GM23338 (cell line): Measurements from ENCODE around the gene RNF223.

Experiments used
- CTCF ChIP-seq, 2 experiments: fragments of 200-600 bp in 1 of 2; sonication (generic) in 1 of 2; conservative IDR thresholded peaks; 2 replicates each; pipeline versions ENCODE4 v1.5.1 to v1.6.1; 2016 to 2017; ENCODE audit warnings: antibody characterized with exemption in 2 of 2, low read depth in 2 of 2, mild to moderate bottlenecking in 2 of 2, moderate library complexity in 1 of 2
- ETS1 ChIP-seq: IDR thresholded peaks from 2 replicates; pipeline ENCODE4 v1.6.1; 2016; ENCODE audit warnings: antibody characterized with exemption
- EZH2 ChIP-seq: fragments of 200-600 bp; sonication (generic); IDR thresholded peaks from one replicate; pipeline ENCODE4 v1.8.0; 2017; ENCODE audit warnings: antibody characterized with exemption, mild to moderate bottlenecking, low read depth; ENCODE audit not compliant: unreplicated experiment
- JUNB ChIP-seq: IDR thresholded peaks from one replicate; pipeline ENCODE4 v1.6.1; 2016; ENCODE audit warnings: antibody characterized with exemption; ENCODE audit not compliant: unreplicated experiment
- POLR2AphosphoS5 ChIP-seq: IDR thresholded peaks from 2 replicates; pipeline ENCODE4 v1.6.1; 2016; ENCODE audit warnings: antibody characterized with exemption, low read depth

- TF ChIP-seq CTCF (conservative IDR thresholded peaks at IDR 0.05; ENCODE audit: low read depth in 2 of 2): no peak
- TF ChIP-seq ETS1: no peak
- TF ChIP-seq EZH2: no peak
- no peak for TF ChIP-seq JUNB
- no peak for TF ChIP-seq POLR2AphosphoS5
Measured at GRCh38 chr1:1023700-1024099, 50.4 kb downstream of the RNF223 start.
